MV-4-11 (cell line): Measurements from ENCODE around the gene TOR3A.
A peak's percentile ranks its signal among the peaks of the same experiment; 100 is the strongest.
"Not testable (repeated sequence)": the region's sequence is repeated elsewhere in the genome, so short reads cannot be mapped to it uniquely, and the experiment has no call there.

Experiments
- DNase-seq: peaks from one replicate; lab custom pipeline; 2025; lab: John Stamatoyannopoulos, UW

Gene TOR3A, protein sequence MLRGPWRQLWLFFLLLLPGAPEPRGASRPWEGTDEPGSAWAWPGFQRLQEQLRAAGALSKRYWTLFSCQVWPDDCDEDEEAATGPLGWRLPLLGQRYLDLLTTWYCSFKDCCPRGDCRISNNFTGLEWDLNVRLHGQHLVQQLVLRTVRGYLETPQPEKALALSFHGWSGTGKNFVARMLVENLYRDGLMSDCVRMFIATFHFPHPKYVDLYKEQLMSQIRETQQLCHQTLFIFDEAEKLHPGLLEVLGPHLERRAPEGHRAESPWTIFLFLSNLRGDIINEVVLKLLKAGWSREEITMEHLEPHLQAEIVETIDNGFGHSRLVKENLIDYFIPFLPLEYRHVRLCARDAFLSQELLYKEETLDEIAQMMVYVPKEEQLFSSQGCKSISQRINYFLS

DNA sequence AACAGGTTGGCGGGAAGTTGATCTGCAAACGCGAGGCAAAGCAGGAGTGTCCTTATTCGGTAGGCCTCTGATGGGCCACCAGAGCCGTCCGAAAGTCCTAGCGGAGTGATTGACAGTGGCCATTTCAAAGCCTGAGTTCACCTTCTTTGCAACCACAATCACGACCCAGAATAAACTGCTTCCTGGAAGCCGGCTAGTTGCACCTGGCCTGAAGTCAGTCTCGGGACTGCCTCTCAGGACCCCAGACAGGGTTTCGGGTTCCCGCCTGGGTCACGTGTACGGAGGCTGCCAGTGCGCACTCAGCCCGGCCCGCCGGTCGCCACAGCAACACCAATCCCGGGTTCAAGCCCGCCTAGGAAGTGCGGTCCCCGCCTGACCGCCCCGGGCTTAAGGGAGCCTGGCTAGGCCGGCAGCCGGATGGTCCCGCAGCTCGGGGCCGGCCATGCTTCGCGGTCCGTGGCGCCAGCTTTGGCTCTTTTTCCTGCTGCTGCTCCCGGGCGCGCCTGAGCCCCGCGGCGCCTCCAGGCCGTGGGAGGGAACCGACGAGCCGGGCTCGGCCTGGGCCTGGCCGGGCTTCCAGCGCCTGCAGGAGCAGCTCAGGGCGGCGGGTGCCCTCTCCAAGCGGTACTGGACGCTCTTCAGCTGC, at the start of gene TOR3A:
TOR3A (plus strand) TSS at position 384 of the 646 bp plus-strand sequence; CDS start at position 443, 59 bp downstream.
- DNase-seq, result peak; percentile 79

- DNase-seq, result peak; percentile 88
Observed at GRCh38 chr1:179034720-179035119, 47.1 kb upstream of the TOR3A start.

GRCh38 chr1:179036844-179037465, 44.9 kb upstream of the TOR3A start:
- no peak for DNase-seq

- DNase-seq, result no peak
Observed at GRCh38 chr1:179038528-179039281, 43.2 kb upstream of the TOR3A start.

GRCh38 chr1:179039502-179040174, 42.2 kb upstream of the TOR3A start:
- not testable (repeated sequence) for DNase-seq

DNA sequence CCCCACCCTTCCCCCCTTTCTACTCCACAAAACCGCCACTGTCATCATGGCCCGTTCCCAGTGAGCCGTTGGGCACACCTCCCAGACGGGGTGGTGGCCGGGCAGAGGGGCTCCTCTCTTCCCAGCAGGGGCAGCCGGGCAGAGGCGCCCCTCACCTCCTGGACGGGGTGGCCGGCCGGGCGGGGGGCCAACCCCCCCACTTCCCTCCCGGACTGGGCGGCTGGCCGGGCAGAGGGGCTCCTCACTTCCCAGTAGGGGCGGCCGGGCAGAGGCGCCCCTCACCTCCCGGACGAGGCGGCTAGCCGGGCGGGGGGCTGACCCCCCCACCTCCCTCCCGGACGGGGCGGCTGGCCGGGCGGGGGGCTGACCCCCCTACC, 41.7 kb upstream of the TOR3A start:
- DNase-seq, result not testable (repeated sequence)

GRCh38 chr1:179042087-179042486, 39.8 kb upstream of the TOR3A start:
- DNase-seq, result no peak

DNA sequence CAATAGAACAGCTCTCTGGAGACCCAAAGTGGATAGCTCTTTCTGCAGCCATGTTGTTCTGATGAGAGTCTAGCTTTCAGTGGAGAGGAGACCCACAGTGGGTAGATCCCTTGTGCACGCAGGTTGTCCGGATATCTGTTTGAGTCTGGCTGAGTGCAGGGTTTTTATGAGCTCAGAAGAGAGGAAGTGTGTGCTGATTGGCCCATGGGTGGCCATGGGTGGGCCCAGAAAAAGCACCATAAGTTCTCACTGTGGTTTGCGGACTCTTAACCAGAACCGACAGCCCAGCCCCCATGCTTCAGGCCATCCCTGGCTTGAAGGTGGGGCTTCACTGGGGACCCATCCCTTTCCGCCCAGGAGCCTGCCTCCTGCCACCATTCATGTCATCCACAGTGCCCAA, 39.2 kb upstream of the TOR3A start:
- no peak for DNase-seq

GRCh38 chr1:179043266-179043665, 38.6 kb upstream of the TOR3A start:
- no peak for DNase-seq

- no peak for DNase-seq
Observed at GRCh38 chr1:179043907-179044306, 38.0 kb upstream of the TOR3A start.

GRCh38 chr1:179046808-179047635, 34.8 kb upstream of the TOR3A start:
- DNase-seq, result no peak

DNA sequence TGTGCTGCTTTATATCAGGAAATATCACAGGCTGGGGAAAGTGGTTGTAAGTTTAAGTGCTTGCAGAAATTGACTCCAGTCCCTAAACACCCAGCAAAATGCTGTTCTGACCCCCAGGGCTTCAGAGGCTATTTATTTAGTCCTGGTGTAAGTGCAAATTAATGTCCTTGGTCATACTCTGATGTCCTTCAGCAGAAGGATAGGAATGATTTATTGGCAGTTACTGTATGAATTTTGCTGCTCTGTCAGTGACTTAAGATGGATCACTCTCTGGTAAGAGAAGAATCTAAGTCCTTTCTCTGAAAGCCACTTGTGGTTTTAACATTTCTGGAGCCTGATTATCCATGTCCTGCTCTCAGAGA, 34.3 kb upstream of the TOR3A start:
- DNase-seq, result no peak

DNA sequence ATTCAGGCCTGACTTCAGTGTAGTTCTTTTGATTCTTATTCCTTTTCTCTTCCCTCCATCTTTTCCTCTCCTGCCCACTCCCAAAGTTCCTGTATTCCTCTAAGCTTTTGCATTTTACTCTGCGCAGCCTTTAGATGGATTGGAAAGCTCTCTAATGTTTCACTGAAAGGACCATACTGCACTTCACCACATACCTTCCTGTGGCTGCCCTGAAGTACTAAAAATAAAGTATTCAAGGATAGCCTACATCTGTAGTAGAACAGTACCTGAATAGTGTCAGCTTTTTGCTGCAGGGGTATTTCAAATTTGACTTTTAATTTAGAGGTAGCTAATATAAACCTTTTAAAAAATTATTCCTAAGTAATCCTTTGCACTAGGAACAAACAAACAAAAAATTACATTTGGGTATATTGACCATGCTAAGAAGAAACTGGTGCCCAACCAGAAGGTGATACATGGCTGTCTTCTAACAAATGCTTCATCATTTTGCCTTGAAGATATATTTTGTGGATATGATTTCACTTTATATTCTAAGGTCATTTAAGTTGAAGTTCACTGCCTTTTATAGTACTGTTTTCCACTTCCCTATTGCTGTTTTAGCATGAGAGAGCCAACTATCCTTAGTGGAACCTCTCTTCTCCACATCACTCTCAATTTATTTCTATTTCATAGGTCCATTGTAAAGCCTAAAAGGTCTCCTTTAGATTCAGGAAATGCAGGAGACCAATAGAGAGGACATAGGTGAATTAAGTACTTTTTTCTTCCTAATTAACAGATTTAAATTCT, 33.3 kb upstream of the TOR3A start:
- DNase-seq, result no peak

DNA sequence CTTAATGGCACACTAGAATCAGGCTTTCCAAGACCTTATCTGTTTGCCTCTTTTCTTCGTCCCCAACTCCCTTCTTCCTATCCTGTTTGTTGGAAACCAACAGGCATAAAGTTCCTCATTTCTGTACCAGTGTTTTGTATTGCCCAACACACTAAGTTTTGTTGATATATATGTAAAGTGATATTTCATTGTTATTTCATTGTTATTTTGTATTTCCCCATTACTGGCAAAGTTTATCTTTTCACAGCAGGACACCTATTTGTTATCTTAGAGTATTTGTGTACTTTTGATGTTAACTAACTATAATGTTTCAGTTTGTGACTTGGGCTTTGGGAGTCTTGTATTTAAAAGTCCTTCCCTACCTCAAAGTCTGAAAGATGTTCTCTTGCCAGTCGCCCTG, 29.1 kb upstream of the TOR3A start:
- DNase-seq, result no peak

GRCh38 chr1:179053486-179053885, 28.4 kb upstream of the TOR3A start:
- DNase-seq, result no peak

- DNase-seq, result no peak
Observed at GRCh38 chr1:179055937-179056336, 25.9 kb upstream of the TOR3A start.

GRCh38 chr1:179058487-179059483, 23.1 kb upstream of the TOR3A start:
- DNase-seq, result peak; percentile 27

- DNase-seq, result peak; percentile 45
Observed at GRCh38 chr1:179061360-179062282, 20.2 kb upstream of the TOR3A start.
